OCI-LY1 (cell line): Measurements from ENCODE around the gene BBC3.

Source experiments
- H2AFZ ChIP-seq: fragments of 200-600 bp; sonication (generic), shearing (Covaris generic); 2 replicates; pipeline ENCODE4 v1.6.0; 2014; ENCODE audit warnings: antibody characterized with exemption, mild to moderate bottlenecking, low read length
- H3F3A ChIP-seq: fragments of 200-600 bp; sonication (generic), shearing (Covaris generic); 2 replicates; pipeline ENCODE4 v1.6.0; 2014; ENCODE audit warnings: mild to moderate bottlenecking, antibody characterized with exemption, low read length, moderate library complexity; ENCODE audit not compliant: insufficient read depth
- H3K27ac ChIP-seq: fragments of 200-600 bp; sonication (generic); 2 replicates; pipeline ENCODE4 v1.5.1; 2014; ENCODE audit warnings: low read length, mixed run types, mild to moderate bottlenecking, low read depth; ENCODE audit not compliant: poor library complexity, severe bottlenecking
- H3K27me3 ChIP-seq: fragments of 200-600 bp; sonication (generic); 2 replicates; pipeline ENCODE4 v1.6.0; 2014; ENCODE audit warnings: antibody characterized with exemption, mild to moderate bottlenecking, low read length, moderate library complexity; ENCODE audit not compliant: insufficient read depth
- H3K36me3 ChIP-seq: fragments of 200-600 bp; sonication (generic); 2 replicates; pipeline ENCODE4 v1.6.1; 2014; ENCODE audit warnings: mild to moderate bottlenecking, antibody characterized with exemption, low read length, moderate library complexity, mixed read lengths; ENCODE audit not compliant: insufficient read depth
- H3K4me1 ChIP-seq: fragments of 200-600 bp; sonication (generic); 2 replicates; pipeline ENCODE4 v1.5.1; 2014; ENCODE audit warnings: mild to moderate bottlenecking, low read length, moderate library complexity; ENCODE audit not compliant: insufficient read depth, severe bottlenecking
- H3K4me2 ChIP-seq: fragments of 200-600 bp; sonication (generic), shearing (Covaris generic); 2 replicates; pipeline ENCODE4 v1.6.1; 2014; ENCODE audit warnings: low read length
- H3K4me3 ChIP-seq: fragments of 200-600 bp; sonication (generic); 2 replicates; pipeline ENCODE4 v1.5.1; 2014; ENCODE audit warnings: low read length, low read depth, mild to moderate bottlenecking, mixed read lengths; ENCODE audit not compliant: poor library complexity, severe bottlenecking
- H3K79me2 ChIP-seq: fragments of 200-600 bp; shearing (Covaris generic); 2 replicates; pipeline ENCODE4 v1.6.1; 2016; ENCODE audit warnings: mixed run types, low read length, mixed read lengths; ENCODE audit not compliant: insufficient read depth
- H3K9ac ChIP-seq: fragments of 200-600 bp; sonication (generic), shearing (Covaris generic); 2 replicates; pipeline ENCODE4 v1.6.1; 2014; ENCODE audit warnings: mild to moderate bottlenecking, low read length, mixed read lengths
- H3K9me2 ChIP-seq: fragments of 200-600 bp; sonication (generic), shearing (Covaris generic); 2 replicates; pipeline ENCODE4 v1.6.1; 2014; ENCODE audit warnings: low read depth, mild to moderate bottlenecking, low read length, mixed read lengths
- H3K9me3 ChIP-seq: fragments of 200-600 bp; shearing (Covaris generic); 2 replicates; pipeline ENCODE4 v1.6.1; 2014; ENCODE audit warnings: low read length, mixed read lengths
- H4K20me1 ChIP-seq: fragments of 200-600 bp; sonication (generic), shearing (Covaris generic); 2 replicates; pipeline ENCODE4 v1.6.0; 2016; ENCODE audit warnings: mild to moderate bottlenecking, low read length; ENCODE audit not compliant: insufficient read depth
- EZH2 ChIP-seq: fragments of 200-600 bp; sonication (generic), shearing (Covaris generic); IDR thresholded peaks from 2 replicates; pipeline ENCODE4 v1.8.0; 2017; ENCODE audit warnings: borderline replicate concordance, mixed run types, mild to moderate bottlenecking, antibody characterized with exemption, low read length, moderate library complexity, mixed read lengths
- TF ChIP-seq, protein P1 (sequence below): fragments of 200-600 bp; sonication (generic), shearing (Covaris generic); IDR thresholded peaks from 2 replicates; pipeline ENCODE4 v1.5.1; 2017; ENCODE audit warnings: mild to moderate bottlenecking, antibody characterized with exemption, low read length, moderate library complexity, mixed read lengths

The BBC3 gene

DNA sequence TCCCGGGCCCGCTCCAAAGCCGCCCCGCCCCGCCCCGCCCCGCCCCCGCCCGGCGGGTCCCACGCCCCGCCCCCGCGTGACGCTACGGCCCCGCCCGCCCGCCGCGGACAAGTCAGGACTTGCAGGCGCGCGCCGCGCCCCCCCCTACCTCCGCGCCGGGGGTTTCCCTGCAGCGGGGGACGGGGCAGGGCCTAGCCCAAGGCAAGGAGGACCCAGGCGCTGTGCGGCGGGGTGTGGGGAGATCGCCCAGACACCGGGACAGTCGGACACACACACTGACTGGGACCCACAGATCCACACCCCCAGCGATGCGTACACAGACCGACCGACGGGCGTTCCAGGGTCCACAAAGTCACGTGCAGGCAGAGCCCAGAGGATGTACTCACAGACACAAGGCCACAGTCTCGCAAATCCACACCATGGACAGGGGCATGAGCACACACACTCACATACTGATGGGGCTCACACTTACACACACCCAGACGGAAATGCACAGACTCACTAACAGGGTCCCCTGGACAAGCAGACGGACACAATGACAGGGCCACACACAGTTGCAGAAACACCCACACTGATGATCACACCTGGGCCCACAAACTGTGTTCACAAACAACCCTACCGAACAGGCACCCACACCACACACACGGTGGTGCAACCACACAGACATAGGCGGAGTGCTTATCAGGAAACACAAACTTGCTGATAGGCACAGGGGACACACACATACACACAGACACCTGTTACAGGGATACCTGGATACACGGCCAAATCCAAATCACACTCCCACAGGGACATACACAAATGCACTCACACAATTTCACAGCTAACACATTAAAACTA, 436 bp upstream of the BBC3 start:
- peak overlapping the region; percentile 69 for H3K9ac ChIP-seq
- peak overlapping the region; percentile 95 for H3K4me3 ChIP-seq
- no peaks in the 10 kb centered on the region for H3K79me2 ChIP-seq
- peak overlapping the region; percentile 83 for H3K4me2 ChIP-seq
- H3K9me3 ChIP-seq: no peaks in the 10 kb centered on the region
- H4K20me1 ChIP-seq: no peaks in the 10 kb centered on the region
- H3K4me1 ChIP-seq: peaks cover 50% of the 10 kb centered on the region
- no peak overlapping the region for H2AFZ ChIP-seq
- H3K9me2 ChIP-seq: no peaks in the 10 kb centered on the region
- no peak for TF ChIP-seq EZH2
- TF ChIP-seq, protein P1, sequence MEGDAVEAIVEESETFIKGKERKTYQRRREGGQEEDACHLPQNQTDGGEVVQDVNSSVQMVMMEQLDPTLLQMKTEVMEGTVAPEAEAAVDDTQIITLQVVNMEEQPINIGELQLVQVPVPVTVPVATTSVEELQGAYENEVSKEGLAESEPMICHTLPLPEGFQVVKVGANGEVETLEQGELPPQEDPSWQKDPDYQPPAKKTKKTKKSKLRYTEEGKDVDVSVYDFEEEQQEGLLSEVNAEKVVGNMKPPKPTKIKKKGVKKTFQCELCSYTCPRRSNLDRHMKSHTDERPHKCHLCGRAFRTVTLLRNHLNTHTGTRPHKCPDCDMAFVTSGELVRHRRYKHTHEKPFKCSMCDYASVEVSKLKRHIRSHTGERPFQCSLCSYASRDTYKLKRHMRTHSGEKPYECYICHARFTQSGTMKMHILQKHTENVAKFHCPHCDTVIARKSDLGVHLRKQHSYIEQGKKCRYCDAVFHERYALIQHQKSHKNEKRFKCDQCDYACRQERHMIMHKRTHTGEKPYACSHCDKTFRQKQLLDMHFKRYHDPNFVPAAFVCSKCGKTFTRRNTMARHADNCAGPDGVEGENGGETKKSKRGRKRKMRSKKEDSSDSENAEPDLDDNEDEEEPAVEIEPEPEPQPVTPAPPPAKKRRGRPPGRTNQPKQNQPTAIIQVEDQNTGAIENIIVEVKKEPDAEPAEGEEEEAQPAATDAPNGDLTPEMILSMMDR: no peak
- H3F3A ChIP-seq: peaks cover 14% of the 10 kb centered on the region; the same call in 1 of the 2 replicates
- no peaks in the 10 kb centered on the region for H3K36me3 ChIP-seq
- H3K27me3 ChIP-seq: no peaks in the 10 kb centered on the region
- peak overlapping the region; percentile 70 for H3K27ac ChIP-seq

DNA sequence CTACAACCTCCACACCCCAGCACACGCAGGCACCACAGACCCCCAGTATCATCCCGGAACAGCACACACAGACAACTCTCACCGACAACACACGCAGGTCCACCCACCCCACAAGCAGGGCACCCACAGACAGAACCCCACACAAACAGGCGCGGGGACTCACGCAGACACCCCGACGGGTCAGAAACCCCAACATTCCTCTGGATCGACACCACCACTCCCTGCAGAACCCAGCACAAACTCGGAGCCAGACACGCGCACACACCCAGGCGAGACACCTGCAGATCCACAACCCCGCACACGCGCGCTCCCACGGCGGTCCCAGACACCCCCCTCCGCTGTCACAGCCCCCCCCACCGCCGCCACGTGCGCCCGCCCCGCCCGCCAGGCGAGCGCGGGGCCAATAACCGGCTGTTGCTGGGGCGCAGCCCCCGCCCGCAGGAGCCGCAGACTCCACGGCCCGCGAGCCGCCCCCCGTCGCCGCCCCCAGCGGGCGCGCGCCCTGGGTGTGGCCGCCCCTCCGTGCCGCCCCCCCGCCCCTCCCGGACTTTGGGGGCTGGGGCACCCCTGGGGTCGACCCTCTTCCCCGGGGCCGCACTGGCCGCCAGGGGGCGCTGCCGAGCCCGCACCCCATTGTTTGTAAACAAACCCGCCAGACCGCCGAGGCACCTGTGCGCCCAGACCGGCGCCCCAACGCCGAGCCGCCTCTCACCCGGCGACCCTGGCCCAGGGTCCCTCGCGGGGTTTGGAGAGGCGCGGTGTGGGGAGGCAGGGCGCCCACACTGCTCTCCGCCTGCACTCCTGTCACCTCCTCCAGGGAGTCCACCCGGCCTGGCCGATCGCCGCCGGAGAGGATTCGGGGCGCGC, 712 bp downstream of the BBC3 start:
- Histone ChIP-seq H3K9ac (peak overlapping the region; percentile 83), H3K36me3 (no peaks in the 10 kb centered on the region), H3K4me2 (peak overlapping the region; percentile 81), H3K4me1 (peaks cover 58% of the 10 kb centered on the region), H3K4me3 (peak overlapping the region; percentile 95), H3K9me2 (no peaks in the 10 kb centered on the region), H3K27me3 (no peaks in the 10 kb centered on the region), H3K9me3 (no peaks in the 10 kb centered on the region), H3K27ac (peak overlapping the region; percentile 90), H3K79me2 (no peaks in the 10 kb centered on the region), H4K20me1 (no peaks in the 10 kb centered on the region), H3F3A (peaks cover 14% of the 10 kb centered on the region; the same call in 1 of the 2 replicates), H2AFZ (no peak overlapping the region)
- no peak for TF ChIP-seq EZH2
- TF ChIP-seq, protein P1: peak; percentile 61

DNA sequence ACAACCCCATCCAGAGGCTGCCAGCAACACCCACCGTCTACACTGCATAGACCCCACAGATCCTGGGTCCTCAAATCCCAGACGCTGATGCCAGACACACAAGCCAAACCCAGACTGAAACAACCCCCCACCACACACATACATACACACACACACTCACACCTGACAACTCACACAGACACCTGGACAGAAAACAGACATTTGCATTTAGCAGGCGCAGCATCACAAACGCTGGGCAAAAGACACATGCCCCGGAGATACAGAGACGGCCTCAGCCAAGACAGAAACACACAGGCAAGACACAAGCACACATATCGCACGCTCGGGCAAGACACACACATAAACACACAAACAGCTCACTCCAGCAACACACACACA, 1.3 kb downstream of the BBC3 start:
- no peak for TF ChIP-seq EZH2
- TF ChIP-seq, protein P1: no peak
- Histone ChIP-seq H3K27me3 (no peaks in the 10 kb centered on the region), H3K4me1 (peaks cover 58% of the 10 kb centered on the region), H3K27ac (peak overlapping the region; percentile 90), H4K20me1 (no peaks in the 10 kb centered on the region), H3K79me2 (no peaks in the 10 kb centered on the region), H3K36me3 (no peaks in the 10 kb centered on the region), H3K4me2 (peak overlapping the region; percentile 81), H3K9me2 (no peaks in the 10 kb centered on the region), H3K9me3 (no peaks in the 10 kb centered on the region), H3K4me3 (peak overlapping the region; percentile 95), H3F3A (peaks cover 14% of the 10 kb centered on the region; the same call in 1 of the 2 replicates), H2AFZ (no peak overlapping the region), H3K9ac (peak overlapping the region; percentile 77)
